ENCODE data around the gene HIP1. TPM values are rescaled to one million over a fixed set of nuclear protein-coding genes. Genes with fewer than 3 reads are reported as not detected.

The HIP1 gene
- total RNA-seq, 2 donors from 2014 or later: 12.2 to 13.6 TPM

DNA sequence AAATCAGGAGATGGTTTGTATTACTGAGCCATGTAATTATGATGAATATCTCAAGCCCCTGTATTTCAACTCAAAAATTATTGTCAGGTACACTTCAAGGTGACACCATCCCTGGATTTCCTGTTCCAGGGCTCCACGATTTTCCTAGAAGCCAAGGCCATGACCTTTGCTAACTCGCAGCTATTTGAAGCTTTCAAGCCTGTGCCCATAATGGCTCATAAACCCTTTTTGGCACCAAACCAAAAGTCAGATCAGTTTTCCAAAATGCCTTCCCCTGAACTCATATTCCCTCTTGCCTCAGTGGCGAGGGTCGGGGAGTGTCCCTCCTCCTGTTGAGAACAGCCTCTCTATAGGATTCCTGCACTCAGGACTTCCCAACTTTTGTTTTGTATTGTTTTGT is 70.8 kb downstream of the HIP1 start:
- DNase-seq (ENCODE audit: low spot score): no peak
- H3K4me3 ChIP-seq: no peak overlapping the region
- H3K27ac ChIP-seq: no peak overlapping the region
- TF ChIP-seq, protein P1, sequence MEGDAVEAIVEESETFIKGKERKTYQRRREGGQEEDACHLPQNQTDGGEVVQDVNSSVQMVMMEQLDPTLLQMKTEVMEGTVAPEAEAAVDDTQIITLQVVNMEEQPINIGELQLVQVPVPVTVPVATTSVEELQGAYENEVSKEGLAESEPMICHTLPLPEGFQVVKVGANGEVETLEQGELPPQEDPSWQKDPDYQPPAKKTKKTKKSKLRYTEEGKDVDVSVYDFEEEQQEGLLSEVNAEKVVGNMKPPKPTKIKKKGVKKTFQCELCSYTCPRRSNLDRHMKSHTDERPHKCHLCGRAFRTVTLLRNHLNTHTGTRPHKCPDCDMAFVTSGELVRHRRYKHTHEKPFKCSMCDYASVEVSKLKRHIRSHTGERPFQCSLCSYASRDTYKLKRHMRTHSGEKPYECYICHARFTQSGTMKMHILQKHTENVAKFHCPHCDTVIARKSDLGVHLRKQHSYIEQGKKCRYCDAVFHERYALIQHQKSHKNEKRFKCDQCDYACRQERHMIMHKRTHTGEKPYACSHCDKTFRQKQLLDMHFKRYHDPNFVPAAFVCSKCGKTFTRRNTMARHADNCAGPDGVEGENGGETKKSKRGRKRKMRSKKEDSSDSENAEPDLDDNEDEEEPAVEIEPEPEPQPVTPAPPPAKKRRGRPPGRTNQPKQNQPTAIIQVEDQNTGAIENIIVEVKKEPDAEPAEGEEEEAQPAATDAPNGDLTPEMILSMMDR (IDR thresholded peaks at IDR 0.05): no peak
- H3K27me3 ChIP-seq: no peaks in the 10 kb centered on the region
- peaks cover 0 to 17% of the 10 kb centered on the region in 2 donors for H3K4me1 ChIP-seq
- H3K36me3 ChIP-seq: no peaks in the 10 kb centered on the region
- no peaks in the 10 kb centered on the region for H3K9me3 ChIP-seq

DNA sequence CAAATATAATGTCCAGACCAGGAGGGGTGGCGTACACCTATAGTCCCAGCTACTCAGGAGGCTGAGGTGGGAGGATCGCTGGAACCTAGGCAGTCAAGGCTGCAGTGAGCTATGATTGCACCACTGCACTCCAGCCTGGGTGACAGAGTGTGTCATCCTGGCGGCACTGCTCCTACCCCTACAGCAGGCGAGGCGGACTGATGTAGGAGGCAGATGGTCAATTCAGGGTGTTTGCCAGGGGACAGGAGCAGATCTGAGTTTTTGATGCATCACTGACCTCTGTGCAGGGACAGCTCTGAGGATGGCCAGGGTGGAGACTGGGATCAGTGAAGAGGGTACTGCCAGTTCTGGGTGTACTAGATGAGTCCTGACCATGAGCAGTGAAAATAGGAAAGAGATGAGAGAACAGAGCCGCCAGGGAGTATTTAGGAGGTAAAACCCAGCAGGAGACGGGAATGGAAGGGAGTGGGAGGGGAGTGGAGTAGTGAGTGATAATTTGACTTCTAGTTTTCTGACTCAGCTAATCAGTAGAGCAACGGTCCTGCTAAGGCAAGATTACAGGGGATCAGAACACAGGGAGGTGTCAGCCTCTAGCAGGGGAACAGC is 75.3 kb downstream of the HIP1 start:
- DNase-seq (ENCODE audit: low spot score): no peak
- Histone ChIP-seq H3K4me1 (no peaks in the 10 kb centered on the region), H3K9me3 (no peaks in the 10 kb centered on the region), H3K36me3 (no peaks in the 10 kb centered on the region), H3K27ac (no peak overlapping the region), H3K4me3 (no peak overlapping the region), H3K27me3 (no peaks in the 10 kb centered on the region)
- TF ChIP-seq, protein P1 (IDR thresholded peaks at IDR 0.05): no peak

DNA sequence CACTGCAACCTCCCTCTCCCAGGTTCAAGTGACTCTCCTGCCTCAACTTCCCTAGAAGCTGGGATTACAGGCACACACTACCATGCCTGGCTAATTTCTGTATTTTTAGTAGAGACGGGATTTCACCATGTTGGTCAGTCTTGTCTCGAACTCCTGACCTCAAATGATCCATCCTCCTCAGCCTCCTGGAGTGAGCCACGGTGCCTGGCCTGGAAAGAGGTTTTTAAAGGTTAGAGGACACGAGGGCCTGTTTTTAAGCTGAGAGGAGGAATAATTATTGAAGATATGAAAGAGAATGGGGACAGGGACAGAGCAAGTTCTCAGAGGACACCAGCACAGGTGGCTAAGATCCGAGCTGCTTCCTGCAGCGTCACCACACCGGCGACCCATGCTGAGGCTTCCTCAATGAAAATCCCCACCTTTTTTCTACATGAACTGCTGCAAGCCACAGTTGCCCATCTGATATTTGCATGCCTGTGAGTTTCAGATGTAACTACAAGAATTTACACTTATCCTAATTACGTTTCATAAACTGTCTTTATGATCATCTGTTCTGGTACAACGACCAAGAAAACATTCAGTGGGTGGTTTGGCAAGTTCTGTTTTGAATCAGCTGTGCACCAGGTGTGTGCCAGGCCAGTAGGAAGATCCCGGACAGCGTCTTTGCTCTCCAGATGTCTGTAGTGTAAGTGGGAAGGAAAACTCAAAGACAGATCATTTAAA is 76.0 kb downstream of the HIP1 start:
- Histone ChIP-seq H3K27me3 (no peaks in the 10 kb centered on the region), H3K27ac (no peak overlapping the region)
- DNase-seq (ENCODE audit: low spot score): no peak

DNA sequence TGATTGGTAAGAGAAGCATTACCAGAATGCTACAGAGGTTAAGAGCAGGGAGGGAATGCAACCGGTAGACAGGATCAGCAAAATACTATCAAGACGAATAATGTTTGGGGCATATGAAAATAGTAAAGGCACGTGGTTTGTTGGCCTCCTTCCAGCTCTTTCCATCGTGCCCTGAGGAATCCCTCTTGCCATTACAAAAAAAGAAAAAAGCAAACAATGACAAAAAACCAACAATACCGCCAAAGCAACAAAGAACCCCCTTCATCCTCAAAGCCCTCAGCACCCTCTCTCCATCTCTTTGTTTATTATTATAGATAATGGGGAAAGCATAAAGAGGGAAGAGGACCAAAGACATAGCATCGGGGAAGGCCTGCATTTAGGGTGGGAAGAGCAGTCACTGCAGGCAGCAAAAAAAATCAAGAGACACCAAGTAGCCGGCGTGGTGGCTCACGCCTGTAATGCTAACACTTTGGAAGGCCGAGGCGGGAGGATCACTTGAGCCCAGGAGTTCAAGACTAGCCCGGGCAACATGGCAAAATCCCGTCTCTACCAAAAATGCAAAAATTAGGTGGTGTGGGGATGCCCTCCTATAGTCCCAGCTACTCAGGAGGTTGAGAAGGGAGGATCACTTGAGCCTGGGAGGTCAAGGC is 78.0 kb downstream of the HIP1 start:
- TF ChIP-seq, protein P1 (IDR thresholded peaks at IDR 0.05): no peak
- Histone ChIP-seq H3K4me1 (no peaks in the 10 kb centered on the region), H3K27me3 (no peaks in the 10 kb centered on the region), H3K4me3 (no peak overlapping the region), H3K36me3 (no peaks in the 10 kb centered on the region), H3K27ac (no peak overlapping the region), H3K9me3 (no peaks in the 10 kb centered on the region)
- DNase-seq (ENCODE audit: low spot score): no peak

More for the DNA sequence above, 76.0 kb downstream of the HIP1 start:
- no peaks in the 10 kb centered on the region for H3K9me3 ChIP-seq
- no peak overlapping the region for H3K4me3 ChIP-seq
- H3K36me3 ChIP-seq: no peaks in the 10 kb centered on the region
- H3K4me1 ChIP-seq: no peaks in the 10 kb centered on the region
- TF ChIP-seq, protein P1 (IDR thresholded peaks at IDR 0.05): no peak

DNA sequence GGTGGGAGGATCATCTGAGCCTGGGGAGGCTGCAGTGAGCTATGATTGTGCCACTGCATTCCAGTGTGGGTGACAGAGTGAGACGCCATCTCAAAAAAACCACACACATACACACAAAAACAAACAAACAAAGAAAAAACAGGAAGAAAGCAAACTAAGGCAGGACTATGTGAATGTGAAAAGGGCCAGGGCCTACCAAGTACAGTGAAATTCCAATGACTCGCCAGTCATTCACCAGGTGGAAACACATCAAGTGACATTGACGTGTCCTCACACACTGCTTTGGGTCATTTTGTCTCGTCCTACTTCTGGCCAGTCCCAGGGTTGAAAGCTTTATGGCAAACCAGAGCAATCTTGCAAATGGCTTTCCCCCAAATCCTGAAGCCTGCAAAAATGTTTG is 79.9 kb downstream of the HIP1 start:
- TF ChIP-seq, protein P1 (IDR thresholded peaks at IDR 0.05): no peak
- H3K27me3 ChIP-seq: no peaks in the 10 kb centered on the region
- no peaks in the 10 kb centered on the region for H3K36me3 ChIP-seq
- H3K9me3 ChIP-seq: no peaks in the 10 kb centered on the region
- H3K4me3 ChIP-seq: no peak overlapping the region
- H3K4me1 ChIP-seq: no peaks in the 10 kb centered on the region
- no peak for DNase-seq (ENCODE audit: low spot score)
- no peak overlapping the region for H3K27ac ChIP-seq
